HG03060 (cell line): ENCODE data around the gene TMEM256.

ENCODE experiments used
- ATAC-seq: cut with Tn5 transposase; IDR thresholded peaks from one replicate; pipeline ENCODE4 v1.9.1; 2021; ENCODE audit warnings: low read depth, moderate number of reproducible peaks; ENCODE audit not compliant: unreplicated experiment

The TMEM256 gene

GRCh38 chr17:7409716-7410115 lies 5.8 kb upstream of the TMEM256 start:
- no peak for ATAC-seq

- no peak for ATAC-seq
Observed at GRCh38 chr17:7408863-7409262, 5.0 kb upstream of the TMEM256 start.

- ATAC-seq: no peak
Observed at GRCh38 chr17:7408252-7408727, 4.4 kb upstream of the TMEM256 start.

- ATAC-seq: no peak
Observed at GRCh38 chr17:7407485-7408251, 3.8 kb upstream of the TMEM256 start, which contains the start of gene NLGN2. Gene NLGN2, plus strand, starts transcription at chr17:7407845. Its CDS starts 411 bp downstream, at chr17:7408256.

DNA sequence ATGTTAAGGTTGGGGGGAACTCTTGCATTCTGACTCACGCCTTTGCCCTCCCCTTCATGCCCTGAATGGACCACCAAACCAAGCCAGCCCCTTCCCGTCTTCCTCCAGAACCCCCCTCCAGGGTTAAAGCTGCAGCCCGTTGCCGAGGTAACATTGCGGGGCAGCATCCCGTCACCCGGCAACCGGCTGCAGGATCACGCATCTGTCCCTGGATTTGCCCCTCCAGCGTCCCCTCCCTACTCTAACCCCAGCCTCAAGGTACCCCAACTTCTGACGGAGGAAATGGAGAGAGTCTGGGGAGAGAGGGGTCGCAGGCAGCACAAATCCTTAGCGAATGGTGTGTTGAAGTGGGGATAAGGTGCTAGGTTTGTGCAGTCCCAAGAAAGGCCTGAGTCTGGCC lies 3.2 kb upstream of the TMEM256 start:
- no peak for ATAC-seq

DNA sequence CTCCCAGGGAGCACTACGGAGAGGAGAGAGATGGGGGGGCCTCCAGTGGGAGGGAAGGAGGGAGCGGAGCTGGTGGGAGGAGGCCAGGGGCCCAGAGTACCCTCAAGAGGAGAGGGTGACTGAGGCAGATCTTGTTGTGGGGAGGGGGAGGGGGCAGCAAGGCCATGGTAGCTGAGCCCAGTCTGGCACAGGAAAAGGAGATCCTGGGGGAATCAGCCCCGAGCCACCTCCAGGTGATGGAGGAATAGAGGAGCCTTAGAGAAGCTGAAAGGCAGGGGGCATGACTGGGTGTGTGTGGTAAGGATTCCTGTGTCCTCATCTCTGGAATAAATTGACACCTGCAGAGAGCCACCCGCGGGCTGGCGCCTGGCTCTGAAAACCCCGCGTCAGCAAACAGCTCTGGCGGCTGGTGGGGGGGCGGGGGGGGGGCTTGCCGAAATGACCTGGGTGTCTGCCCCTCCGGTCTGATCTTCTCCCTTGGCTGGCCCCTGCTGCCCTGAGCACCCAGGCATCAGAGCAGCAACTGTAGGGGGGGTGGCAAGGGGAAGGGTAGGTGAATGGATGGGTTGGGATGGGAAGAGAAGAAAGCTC lies 2.4 kb upstream of the TMEM256 start:
- no peak for ATAC-seq

GRCh38 chr17:7405350-7406234 lies 1.7 kb upstream of the TMEM256 start:
- no peak for ATAC-seq

GRCh38 chr17:7404737-7405349 lies 946 bp upstream of the TMEM256 start:
- no peak for ATAC-seq

DNA sequence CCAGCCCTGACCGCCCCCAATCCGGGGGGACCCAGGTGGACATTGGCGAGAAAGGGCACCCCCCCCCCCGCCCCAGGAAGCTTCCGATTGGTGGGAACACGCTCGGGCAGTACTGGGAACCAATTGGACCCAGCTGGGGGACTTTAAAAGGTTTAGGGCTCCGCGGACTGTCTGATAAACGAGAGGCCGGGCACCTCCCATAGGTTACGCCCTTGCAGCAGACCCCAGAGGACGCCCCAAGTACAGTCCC lies 245 bp downstream of the TMEM256 start:
- no peak for ATAC-seq

DNA sequence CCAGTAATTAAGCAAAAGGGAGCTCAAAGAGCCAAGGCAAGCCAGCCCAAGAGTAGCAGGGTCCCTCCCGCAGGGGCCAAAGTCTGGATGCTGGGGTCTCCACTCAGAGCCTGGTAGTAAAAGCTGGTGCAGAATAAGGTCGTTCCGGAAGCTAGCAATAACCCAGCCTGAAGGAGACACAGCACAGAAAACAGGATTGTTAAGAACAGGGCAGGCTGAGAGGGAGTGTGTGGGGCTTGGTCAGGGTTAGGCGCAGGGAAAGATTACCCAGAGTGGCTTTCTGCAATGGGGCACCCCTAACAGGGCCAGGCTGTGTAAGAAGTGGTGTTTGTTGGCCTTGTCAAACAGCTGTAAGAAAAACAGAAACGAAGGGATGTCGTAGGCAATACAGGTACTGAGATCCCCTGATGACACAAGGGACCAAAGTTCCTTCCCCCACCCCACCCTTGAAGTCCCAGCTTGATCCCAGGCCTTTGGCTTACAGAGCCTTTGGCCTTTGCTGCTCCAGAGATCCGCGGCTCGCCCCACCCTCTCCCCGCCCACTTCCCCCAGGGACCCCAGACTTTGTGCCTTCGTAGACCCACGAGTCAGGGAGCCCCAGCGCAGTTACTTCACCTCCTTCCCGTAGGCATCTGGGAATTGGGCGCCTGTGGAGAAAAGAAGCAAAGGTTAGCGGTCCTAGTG lies 712 bp downstream of the TMEM256 start:
- no peak for ATAC-seq

GRCh38 chr17:7398612-7399011 lies 5.3 kb downstream of the TMEM256 start:
- no peak for ATAC-seq

DNA sequence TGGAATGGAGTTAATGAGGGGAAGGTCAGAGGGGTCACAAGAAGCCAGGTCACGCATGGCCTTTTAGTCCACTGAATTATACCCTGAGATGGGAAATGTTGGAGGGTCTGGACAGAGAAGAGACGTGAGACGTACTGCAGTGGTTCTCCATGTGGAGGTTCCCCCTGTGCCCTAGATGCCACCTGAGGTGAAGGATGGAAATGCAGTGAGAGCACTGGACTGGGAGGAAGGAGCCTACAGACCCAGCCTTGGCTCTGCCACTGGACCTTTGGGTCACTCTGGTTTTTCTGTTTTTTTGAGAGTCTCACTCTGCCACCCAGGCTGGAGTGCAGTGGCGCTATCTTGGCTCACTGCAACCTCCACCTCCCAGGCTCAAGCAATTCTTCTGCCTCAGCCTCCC lies 7.8 kb downstream of the TMEM256 start:
- no peak for ATAC-seq

GRCh38 chr17:7394452-7395191 lies 9.3 kb downstream of the TMEM256 start, which contains the start of gene PLSCR3:
Gene PLSCR3, minus strand, starts transcription at chr17:7394525. Its CDS starts 415 bp downstream, at chr17:7394110.
- peak; percentile 44 for ATAC-seq

GRCh38 chr17:7393613-7394451 lies 10.1 kb downstream of the TMEM256 start:
- ATAC-seq: peak; percentile 17

- ATAC-seq: no peak
Observed at GRCh38 chr17:7392696-7393612, 10.9 kb downstream of the TMEM256 start.

DNA sequence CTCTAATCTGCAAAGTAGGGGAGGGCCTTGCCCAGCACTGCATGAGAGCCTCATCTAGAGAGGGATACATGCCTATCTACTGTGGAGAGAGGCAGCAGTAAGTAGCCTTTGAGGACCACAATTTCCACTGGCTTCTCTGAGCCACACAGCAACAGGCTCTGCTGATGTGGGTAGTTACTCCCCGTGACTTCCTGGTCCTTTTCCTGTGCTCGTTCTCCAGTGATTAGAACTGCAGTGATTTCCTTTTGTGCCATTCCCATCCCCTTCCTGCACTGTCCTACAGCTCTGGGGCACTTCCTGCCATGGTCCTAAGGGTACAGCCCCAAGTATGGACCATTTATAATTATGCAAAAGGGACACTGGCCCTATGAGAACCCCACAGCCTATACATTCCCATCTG lies 12.6 kb downstream of the TMEM256 start:
- ATAC-seq: no peak
